Left cardiac atrium (tissue), 4 donors: Measurements from ENCODE around the gene KAZN. TPM values are rescaled to one million over a fixed set of nuclear protein-coding genes. Genes with fewer than 3 reads are reported as not detected.

ENCODE experiments used
- ATAC-seq, 2 donors: fragments of 200-7000 bp; cut with Tn5 transposase; one replicate each; pipeline ENCODE4 v1.9.1; 2020; ENCODE audit warnings: mild to moderate bottlenecking in 2 of 2, moderate library complexity in 2 of 2
- DNase-seq: peaks from one replicate; pipeline ENCODE4 v3.0.0-alpha.2; 2020
- intact Hi-C, 2 donors: fragments of 100-400 bp; cut with DNase I; formaldehyde crosslinking; loops; one replicate each; pipeline versions ENCODE4 v1.14.1 to v1.15.1; 2022 to 2023
- total RNA-seq, 2 donors: library from RNA; stranded (reverse); fragmentation: NEBNext Ultra II Directional; extraction: Animal tissue kit (Norgen Biotek cat#: 25700); gene quantifications; one replicate each; pipeline ENCODE4 v1.2.1, GENCODE V29; 2021
- donor health status: DM: no; HTN: yes; CAD: no.
- donor health status: DM: no; HTN: yes; CAD: no; lungs with severe emphysema.
- donor health status: DM: yes; HTN: yes; CAD: no.
- donor health status: Dilated cardiomyopathy.

The KAZN gene
- total RNA-seq, 2 donors from 2014 or later: 12.6 to 15.7 TPM

GRCh38 chr1:14774988-14775387 lies 176.5 kb downstream of the KAZN start:
- DNase-seq: no peak
- intact Hi-C loops: loop anchor here in 1 of 2 donors (5.0 kb wide), 2 partner anchors 252 to 267 kb away; no protein-coding TSS in a partner anchor
- ATAC-seq: no peak

- ATAC-seq: no peak
- intact Hi-C loops: loop anchor here in 1 of 2 donors (5.0 kb wide), 2 partner anchors 252 to 267 kb away; no protein-coding TSS in a partner anchor
- no peak for DNase-seq
Measured at GRCh38 chr1:14775434-14775833, 176.9 kb downstream of the KAZN start.

GRCh38 chr1:14777516-14778506 lies 179.3 kb downstream of the KAZN start:
- ATAC-seq: no peak
- no peak for DNase-seq
- intact Hi-C loops: loop anchor here in 1 of 2 donors (5.0 kb wide), 2 partner anchors 249 to 264 kb away; no protein-coding TSS in a partner anchor

DNA sequence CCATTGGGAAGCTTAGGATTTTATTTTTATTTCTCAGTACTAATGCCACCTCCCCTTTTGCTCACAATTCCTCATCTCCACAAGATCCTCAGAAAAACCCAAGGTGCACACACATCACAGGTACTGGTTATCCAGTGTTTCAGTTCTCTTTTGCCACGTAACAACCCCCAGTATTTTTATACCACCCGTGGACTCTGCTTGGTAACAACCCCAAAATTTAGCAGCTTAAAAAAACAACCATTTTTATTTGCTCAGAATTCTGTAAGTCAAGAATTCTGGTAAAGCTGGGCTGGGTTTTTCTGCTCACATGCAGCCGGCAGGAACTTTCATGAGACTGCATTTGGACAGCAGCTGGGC lies 180.0 kb downstream of the KAZN start:
- intact Hi-C loops: loop anchor here in 1 of 2 donors (5.0 kb wide), 2 partner anchors 249 to 264 kb away; no protein-coding TSS in a partner anchor
- DNase-seq: no peak
- no peak for ATAC-seq

DNA sequence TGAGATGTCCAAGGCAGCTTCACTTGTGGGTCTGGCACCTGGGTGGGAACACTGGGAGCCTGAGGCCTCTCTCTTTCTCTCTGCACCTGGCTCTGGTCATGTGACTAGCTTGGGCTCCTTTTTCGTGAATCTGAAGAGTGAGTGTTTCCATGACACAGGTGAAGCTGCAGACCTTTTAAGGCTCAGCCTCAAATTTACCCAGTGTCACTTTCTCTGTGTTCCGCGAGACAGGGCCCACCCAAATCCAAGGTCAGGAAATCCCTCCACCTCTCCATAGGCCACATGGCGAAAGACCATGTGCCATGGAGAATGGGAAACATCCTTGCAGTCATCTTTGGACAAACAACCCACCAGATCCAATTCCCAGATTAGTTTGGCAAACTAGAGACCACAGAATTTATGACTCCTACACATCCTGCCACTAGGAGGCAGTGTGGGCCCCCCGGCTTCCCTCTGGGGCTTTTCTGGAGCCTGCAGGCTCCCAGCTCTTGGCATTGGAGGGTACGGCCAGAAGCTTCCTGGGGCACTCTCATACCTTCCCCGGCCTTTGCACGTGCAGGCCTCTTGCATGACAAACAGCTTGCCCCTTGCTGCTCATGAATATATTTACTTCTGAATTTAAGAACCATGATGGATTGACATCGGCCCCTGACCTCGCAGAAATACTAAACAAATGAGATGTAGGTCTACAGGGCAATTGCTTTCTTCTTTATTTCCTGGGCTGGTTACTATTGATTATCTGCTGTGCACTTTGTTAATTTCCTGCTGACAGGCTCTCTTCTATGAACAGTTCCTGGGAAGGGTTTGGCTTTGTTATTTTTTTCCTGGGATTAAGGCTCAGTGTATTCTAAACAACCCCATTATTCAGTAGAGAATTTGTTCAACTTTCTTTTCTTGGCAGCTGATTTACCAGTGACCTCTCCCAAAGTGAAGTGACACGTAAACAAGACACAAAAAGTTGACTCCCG lies 180.7 kb downstream of the KAZN start:
- DNase-seq (peak; percentile 33), ATAC-seq (no peak)
- intact Hi-C loops: loop anchor here in 1 of 2 donors (5.0 kb wide), 2 partner anchors 248 to 263 kb away; no protein-coding TSS in a partner anchor

DNA sequence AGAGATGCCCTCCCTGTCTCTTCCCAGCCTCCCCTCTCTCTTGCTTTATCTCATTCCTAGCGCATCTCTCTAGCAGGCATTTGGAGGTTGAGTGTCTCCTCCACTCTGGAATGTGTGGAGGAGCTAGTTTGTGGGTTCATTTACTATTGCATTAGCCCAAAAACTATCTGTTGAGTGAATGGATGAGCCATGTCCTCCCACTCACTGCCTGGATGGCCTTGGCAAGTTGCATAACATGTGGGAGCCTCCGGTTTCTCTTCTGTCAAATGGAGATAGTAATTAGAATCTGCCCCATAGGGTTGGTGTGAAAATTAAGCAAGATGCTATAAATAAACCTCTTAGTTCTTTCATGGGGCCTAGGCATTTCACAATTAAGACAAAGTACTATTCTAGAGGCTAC lies 181.8 kb downstream of the KAZN start:
- peak; percentile 12 to 87 for ATAC-seq
- intact Hi-C loops: no loop called here
- peak; percentile 29 for DNase-seq

DNA sequence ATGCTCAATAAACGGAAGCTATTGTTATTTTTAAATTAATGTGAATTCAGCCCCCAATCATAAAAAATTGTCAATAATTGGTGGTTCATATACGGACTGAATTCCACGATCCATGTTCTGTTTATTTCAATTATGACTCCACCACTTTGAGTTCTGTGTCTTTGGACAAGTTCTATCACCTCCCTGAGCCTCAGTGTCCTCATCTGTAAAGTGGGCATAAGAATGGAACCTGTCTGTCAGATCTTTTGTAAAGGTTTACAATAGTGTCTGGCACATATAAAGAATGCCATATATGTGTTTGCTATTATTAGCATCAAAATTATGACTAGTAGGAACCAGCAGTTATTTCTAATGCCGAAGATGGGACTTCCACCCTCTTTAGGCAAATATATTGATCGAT lies 183.3 kb downstream of the KAZN start:
- ATAC-seq (no peak), DNase-seq (no peak)
- intact Hi-C loops: no loop called here

- intact Hi-C loops: no loop called here
- DNase-seq (no peak), ATAC-seq (no peak)
Measured at GRCh38 chr1:14782741-14783591, 184.5 kb downstream of the KAZN start.

DNA sequence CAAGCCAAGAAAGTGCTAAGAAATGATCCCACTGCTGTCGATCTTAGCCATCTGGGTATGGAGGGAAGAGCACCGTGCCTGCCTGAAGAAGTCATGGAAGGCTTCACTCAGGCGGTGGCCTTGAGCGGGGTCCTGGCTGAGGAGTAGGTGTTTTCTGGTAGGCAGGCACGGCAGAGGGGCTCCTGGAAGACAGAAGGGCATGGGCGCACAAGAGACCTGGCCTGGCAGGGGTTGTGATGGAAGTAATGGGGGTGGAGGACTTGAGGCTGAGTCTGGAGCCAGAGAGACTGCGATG lies 185.1 kb downstream of the KAZN start:
- DNase-seq: no peak
- no peak for ATAC-seq
- intact Hi-C loops: no loop called here

GRCh38 chr1:14784790-14785773 lies 186.6 kb downstream of the KAZN start:
- intact Hi-C loops: no loop called here
- no peak for DNase-seq
- no peak for ATAC-seq

DNA sequence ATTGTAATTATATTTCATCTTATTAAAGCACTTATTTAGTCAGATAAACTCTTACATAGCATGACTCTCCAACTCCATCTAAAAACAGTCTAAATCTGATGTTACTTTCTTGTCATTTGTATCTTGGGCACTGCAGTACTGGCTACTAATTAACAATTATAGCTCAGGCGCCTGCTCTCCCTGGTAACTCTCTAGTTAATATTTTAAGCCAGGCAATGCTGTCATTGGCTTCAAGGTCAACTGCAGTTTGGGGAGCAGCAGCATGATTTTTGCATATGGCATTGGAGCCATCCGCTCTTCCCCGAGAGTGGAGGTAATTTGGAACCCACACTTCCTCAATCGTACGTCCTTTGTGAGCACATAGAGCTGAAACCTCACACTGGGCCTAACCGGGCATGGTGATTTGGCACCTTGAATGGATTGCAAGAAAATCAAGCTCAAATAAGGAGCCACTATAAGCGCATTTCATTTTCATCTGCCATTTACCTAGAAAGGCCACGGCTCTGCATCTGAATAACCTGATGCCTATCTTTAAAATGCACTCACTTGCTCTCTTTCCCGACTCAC lies 187.7 kb downstream of the KAZN start:
- ATAC-seq: no peak
- intact Hi-C loops: no loop called here
- DNase-seq: no peak

GRCh38 chr1:14786681-14787080 lies 188.2 kb downstream of the KAZN start:
- intact Hi-C loops: no loop called here
- DNase-seq (no peak), ATAC-seq (no peak)

DNA sequence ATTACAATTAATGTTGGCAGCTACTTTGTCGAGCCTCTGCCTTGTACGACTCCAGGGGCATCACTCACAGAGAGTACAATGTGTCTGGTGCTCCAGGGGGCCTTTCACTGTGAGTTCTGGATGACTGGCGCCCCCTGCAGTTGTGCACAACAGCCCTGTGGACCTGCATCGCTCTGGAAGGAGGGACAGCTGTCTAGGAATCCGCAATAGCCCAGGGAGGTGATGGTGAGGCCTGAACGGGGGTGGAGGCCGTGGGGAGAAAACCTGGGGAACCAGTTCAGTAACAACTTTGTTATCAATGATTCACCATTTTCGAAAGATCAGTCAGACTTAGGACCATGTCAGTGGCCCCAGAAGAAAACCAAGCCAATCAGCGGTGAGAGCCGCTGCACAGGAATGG lies 189.1 kb downstream of the KAZN start:
- intact Hi-C loops: no loop called here
- ATAC-seq: no peak

GRCh38 chr1:14788080-14788479 lies 189.6 kb downstream of the KAZN start:
- DNase-seq (no peak), ATAC-seq (no peak)
- intact Hi-C loops: no loop called here

More for the DNA sequence above, 189.1 kb downstream of the KAZN start:
- DNase-seq: no peak

DNA sequence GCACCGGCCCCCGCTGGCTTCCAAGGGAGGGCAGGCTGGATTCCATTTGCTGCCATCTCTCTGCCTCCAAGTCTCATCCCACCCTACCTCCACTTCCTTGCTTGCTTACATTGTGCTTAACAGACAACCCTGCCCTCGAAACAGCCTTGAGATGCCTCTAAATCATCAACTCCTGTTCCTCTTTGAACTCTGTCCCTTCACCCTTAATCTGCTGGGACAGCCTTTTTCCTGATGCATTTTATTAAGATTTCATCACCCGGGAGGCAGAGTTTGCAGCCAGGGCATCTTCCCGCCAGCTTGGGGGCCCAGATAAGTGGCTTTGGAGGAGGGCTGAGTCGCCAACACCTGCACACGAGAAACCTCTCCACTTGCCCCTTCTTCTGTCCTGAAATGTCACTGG lies 192.5 kb downstream of the KAZN start:
- DNase-seq (no peak), ATAC-seq (no peak)
- intact Hi-C loops: no loop called here

DNA sequence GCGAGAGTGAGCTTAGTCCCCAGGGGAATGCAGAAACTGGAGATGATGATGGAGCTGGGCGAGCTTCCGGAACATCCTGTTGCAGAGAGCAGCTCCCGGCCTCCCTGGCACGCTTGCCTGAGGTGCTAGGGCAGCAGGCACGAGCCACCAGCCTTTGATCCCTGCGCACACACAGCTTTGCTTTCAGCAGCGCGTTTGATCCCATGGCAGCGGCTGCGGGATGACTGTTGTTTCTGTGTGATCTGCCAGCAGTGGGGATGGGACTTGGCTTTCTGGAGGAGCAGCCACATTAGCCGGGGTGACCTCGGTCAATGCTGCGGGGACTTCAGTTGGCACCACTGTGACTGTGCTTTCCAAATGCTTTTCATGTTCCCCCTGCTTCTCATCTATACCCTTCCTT lies 193.2 kb downstream of the KAZN start:
- ATAC-seq: no peak
- no peak for DNase-seq
- intact Hi-C loops: no loop called here

- DNase-seq (no peak), ATAC-seq (no peak)
- intact Hi-C loops: no loop called here
Measured at GRCh38 chr1:14794136-14794768, 195.8 kb downstream of the KAZN start.
